HEK293 (cell line): ENCODE data around the gene CST2.
"Not testable (repeated sequence)": the region's sequence is repeated elsewhere in the genome, so short reads cannot be mapped to it uniquely, and the experiment has no call there.

Experiments used
- KLF9 ChIP-seq: fragments of 450-650 bp; formaldehyde crosslinking; IDR thresholded peaks from 2 replicates; pipeline ENCODE4 v1.5.1; 2016; ENCODE audit warnings: missing biosample characterization, missing genetic modification characterization, low read depth
- TCF7L2 ChIP-seq: IDR thresholded peaks from 2 replicates; pipeline ENCODE4 v1.6.1; 2011; ENCODE audit warnings: low read depth, mild to moderate bottlenecking, inconsistent platforms, low read length, moderate library complexity, borderline replicate concordance
- ZBTB17 ChIP-seq: fragments of 450-650 bp; formaldehyde crosslinking; IDR thresholded peaks from 2 replicates; pipeline ENCODE4 v1.5.1; 2016; ENCODE audit warnings: missing biosample characterization, missing genetic modification characterization
- ZBTB7A ChIP-seq: fragments of 450-650 bp; formaldehyde crosslinking; IDR thresholded peaks from 2 replicates; pipeline ENCODE4 v1.5.1; 2016; ENCODE audit warnings: low read depth, missing biosample characterization, missing genetic modification characterization
- ZNF660 ChIP-seq: fragments of 450-650 bp; IDR thresholded peaks from 2 replicates; pipeline ENCODE4 v1.5.1; 2018; ENCODE audit warnings: missing biosample characterization, mild to moderate bottlenecking, missing genetic modification characterization
- TF ChIP-seq, protein P1 (sequence below): fragments of 450-650 bp; formaldehyde crosslinking; IDR thresholded peaks from 2 replicates; pipeline ENCODE4 v1.5.1; 2017; ENCODE audit warnings: missing biosample characterization, missing genetic modification characterization
- TF ChIP-seq, protein P2 (sequence below): fragments of 450-650 bp; formaldehyde crosslinking; IDR thresholded peaks from 2 replicates; pipeline ENCODE4 v1.5.1; 2016; ENCODE audit warnings: missing biosample characterization, missing genetic modification characterization
- TF ChIP-seq, protein P3 (sequence below): fragments of 450-650 bp; formaldehyde crosslinking; IDR thresholded peaks from 2 replicates; pipeline ENCODE4 v1.5.1; 2016; ENCODE audit warnings: missing biosample characterization, missing genetic modification characterization
- TF ChIP-seq, protein P4 (sequence below): fragments of 450-650 bp; formaldehyde crosslinking; IDR thresholded peaks from 2 replicates; pipeline ENCODE4 v1.5.1; 2016; ENCODE audit warnings: missing biosample characterization, missing genetic modification characterization, low read depth

DNA sequence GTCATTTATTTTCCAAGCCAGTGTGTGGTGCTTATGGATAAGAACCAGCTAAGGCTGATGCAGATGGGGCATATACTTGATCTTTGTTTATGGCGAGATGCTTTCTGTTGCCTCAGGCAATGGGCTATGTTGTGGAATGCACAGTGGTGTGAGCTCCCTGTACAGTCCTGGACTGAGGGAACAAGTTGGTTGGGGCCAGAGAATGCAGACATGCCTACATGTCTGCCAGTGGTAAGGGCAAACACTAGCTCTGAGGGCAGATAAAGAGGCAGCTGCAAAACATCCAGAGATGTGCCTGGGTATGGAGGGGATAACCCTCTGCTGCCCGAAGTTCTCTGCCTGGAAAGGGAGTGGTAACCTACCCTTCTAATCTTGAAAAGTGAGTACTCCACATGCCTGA lies 16.2 kb downstream of the CST2 start:
- TF ChIP-seq, protein P1, sequence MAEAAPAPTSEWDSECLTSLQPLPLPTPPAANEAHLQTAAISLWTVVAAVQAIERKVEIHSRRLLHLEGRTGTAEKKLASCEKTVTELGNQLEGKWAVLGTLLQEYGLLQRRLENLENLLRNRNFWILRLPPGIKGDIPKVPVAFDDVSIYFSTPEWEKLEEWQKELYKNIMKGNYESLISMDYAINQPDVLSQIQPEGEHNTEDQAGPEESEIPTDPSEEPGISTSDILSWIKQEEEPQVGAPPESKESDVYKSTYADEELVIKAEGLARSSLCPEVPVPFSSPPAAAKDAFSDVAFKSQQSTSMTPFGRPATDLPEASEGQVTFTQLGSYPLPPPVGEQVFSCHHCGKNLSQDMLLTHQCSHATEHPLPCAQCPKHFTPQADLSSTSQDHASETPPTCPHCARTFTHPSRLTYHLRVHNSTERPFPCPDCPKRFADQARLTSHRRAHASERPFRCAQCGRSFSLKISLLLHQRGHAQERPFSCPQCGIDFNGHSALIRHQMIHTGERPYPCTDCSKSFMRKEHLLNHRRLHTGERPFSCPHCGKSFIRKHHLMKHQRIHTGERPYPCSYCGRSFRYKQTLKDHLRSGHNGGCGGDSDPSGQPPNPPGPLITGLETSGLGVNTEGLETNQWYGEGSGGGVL (tag by site-specific recombination), result not testable (repeated sequence)
- TF ChIP-seq ZBTB17 (tag by site-specific recombination); TCF7L2; ZNF660 (tag by site-specific recombination); ZBTB7A (tag by site-specific recombination); KLF9 (tag by site-specific recombination): not testable (repeated sequence)
- TF ChIP-seq, protein P2, sequence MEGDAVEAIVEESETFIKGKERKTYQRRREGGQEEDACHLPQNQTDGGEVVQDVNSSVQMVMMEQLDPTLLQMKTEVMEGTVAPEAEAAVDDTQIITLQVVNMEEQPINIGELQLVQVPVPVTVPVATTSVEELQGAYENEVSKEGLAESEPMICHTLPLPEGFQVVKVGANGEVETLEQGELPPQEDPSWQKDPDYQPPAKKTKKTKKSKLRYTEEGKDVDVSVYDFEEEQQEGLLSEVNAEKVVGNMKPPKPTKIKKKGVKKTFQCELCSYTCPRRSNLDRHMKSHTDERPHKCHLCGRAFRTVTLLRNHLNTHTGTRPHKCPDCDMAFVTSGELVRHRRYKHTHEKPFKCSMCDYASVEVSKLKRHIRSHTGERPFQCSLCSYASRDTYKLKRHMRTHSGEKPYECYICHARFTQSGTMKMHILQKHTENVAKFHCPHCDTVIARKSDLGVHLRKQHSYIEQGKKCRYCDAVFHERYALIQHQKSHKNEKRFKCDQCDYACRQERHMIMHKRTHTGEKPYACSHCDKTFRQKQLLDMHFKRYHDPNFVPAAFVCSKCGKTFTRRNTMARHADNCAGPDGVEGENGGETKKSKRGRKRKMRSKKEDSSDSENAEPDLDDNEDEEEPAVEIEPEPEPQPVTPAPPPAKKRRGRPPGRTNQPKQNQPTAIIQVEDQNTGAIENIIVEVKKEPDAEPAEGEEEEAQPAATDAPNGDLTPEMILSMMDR, result not testable (repeated sequence)
- TF ChIP-seq, protein P3, sequence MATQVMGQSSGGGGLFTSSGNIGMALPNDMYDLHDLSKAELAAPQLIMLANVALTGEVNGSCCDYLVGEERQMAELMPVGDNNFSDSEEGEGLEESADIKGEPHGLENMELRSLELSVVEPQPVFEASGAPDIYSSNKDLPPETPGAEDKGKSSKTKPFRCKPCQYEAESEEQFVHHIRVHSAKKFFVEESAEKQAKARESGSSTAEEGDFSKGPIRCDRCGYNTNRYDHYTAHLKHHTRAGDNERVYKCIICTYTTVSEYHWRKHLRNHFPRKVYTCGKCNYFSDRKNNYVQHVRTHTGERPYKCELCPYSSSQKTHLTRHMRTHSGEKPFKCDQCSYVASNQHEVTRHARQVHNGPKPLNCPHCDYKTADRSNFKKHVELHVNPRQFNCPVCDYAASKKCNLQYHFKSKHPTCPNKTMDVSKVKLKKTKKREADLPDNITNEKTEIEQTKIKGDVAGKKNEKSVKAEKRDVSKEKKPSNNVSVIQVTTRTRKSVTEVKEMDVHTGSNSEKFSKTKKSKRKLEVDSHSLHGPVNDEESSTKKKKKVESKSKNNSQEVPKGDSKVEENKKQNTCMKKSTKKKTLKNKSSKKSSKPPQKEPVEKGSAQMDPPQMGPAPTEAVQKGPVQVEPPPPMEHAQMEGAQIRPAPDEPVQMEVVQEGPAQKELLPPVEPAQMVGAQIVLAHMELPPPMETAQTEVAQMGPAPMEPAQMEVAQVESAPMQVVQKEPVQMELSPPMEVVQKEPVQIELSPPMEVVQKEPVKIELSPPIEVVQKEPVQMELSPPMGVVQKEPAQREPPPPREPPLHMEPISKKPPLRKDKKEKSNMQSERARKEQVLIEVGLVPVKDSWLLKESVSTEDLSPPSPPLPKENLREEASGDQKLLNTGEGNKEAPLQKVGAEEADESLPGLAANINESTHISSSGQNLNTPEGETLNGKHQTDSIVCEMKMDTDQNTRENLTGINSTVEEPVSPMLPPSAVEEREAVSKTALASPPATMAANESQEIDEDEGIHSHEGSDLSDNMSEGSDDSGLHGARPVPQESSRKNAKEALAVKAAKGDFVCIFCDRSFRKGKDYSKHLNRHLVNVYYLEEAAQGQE (tag by site-specific recombination), result not testable (repeated sequence)
- TF ChIP-seq, protein P4, sequence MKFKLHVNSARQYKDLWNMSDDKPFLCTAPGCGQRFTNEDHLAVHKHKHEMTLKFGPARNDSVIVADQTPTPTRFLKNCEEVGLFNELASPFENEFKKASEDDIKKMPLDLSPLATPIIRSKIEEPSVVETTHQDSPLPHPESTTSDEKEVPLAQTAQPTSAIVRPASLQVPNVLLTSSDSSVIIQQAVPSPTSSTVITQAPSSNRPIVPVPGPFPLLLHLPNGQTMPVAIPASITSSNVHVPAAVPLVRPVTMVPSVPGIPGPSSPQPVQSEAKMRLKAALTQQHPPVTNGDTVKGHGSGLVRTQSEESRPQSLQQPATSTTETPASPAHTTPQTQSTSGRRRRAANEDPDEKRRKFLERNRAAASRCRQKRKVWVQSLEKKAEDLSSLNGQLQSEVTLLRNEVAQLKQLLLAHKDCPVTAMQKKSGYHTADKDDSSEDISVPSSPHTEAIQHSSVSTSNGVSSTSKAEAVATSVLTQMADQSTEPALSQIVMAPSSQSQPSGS, result not testable (repeated sequence)
